ENCODE results near the gene RAE1.
A peak's percentile ranks its signal among the peaks of the same experiment; 100 is the strongest.

Gene RAE1

GRCh38 chr20:57389695-57390603 lies 38.9 kb downstream of the RAE1 start:
- Histone ChIP-seq H3K79me1 (ENCODE audit: low read length) (peaks cover 22% of the 10 kb centered on the region), H4K12ac (ENCODE audit: low read depth, low read length) (peak overlapping the region; percentile 83), H2AK5ac (ENCODE audit: low read length) (peak overlapping the region; percentile 36), H3K23ac (ENCODE audit: low read length) (no peak overlapping the region), H2BK5ac (ENCODE audit: low read depth, low read length, poor library complexity) (peak overlapping the region; percentile 59), H4K8ac (ENCODE audit: low read depth, low read length) (peak overlapping the region; percentile 87), H4K91ac (ENCODE audit: low read depth, low read length) (peak overlapping the region; percentile 97), H3K4ac (ENCODE audit: low read depth, low read length) (peak overlapping the region; percentile 83), H3K9me3 (ENCODE audit: insufficient read depth, low read depth, low read length) (peaks cover 4% of the 10 kb centered on the region), H3K4me2 (ENCODE audit: low read length) (peak overlapping the region; percentile 68), H2BK12ac (ENCODE audit: low read length) (peak overlapping the region; percentile 80), H3K4me3 (ENCODE audit: low read depth, low read length) (peak overlapping the region; percentile 19), H3K27me3 (ENCODE audit: insufficient read depth, low read length) (no peaks in the 10 kb centered on the region), H3K9ac (ENCODE audit: low read length) (peak overlapping the region; percentile 71), H2AFZ (ENCODE audit: insufficient read depth, low read length, poor library complexity) (peak overlapping the region; percentile 89), H3K18ac (ENCODE audit: low read length) (peak overlapping the region; percentile 93), H2BK120ac (ENCODE audit: insufficient read depth, low read length, poor library complexity) (peak overlapping the region; percentile 95), H3K14ac (ENCODE audit: low read length) (peak overlapping the region; percentile 90), H3K27ac (ENCODE audit: low read depth, low read length) (no peak overlapping the region), H3K4me1 (ENCODE audit: control insufficient read depth in 1 of 2, insufficient read depth in 2 of 2, low read length in 2 of 2) (peaks cover 41 to 44% of the 10 kb centered on the region in 2 experiments), H3K79me2 (ENCODE audit: control insufficient read depth, insufficient read depth, low read length, poor library complexity) (peaks cover 18% of the 10 kb centered on the region), H3K36me3 (ENCODE audit: control insufficient read depth in 1 of 2, insufficient read depth in 2 of 2, low read length in 2 of 2) (peaks cover 22 to 27% of the 10 kb centered on the region in 2 experiments)
- DNase-seq, result no peak
- no CpG with 5 or more reads among the region's 52 CpGs for WGBS (ENCODE audit: extremely low coverage, insufficient coverage, insufficient read length)

- Histone ChIP-seq H3K36me3 (ENCODE audit: control insufficient read depth in 1 of 2, insufficient read depth in 2 of 2, low read length in 2 of 2) (peaks cover 31 to 35% of the 10 kb centered on the region in 2 experiments), H2BK5ac (ENCODE audit: low read depth, low read length, poor library complexity) (peak within 1 kb of the TSS; percentile 80), H4K91ac (ENCODE audit: low read depth, low read length) (peak within 1 kb of the TSS; percentile 97), H3K27me3 (ENCODE audit: insufficient read depth, low read length) (no peaks in the 10 kb centered on the region), H2BK12ac (ENCODE audit: low read length) (peak within 1 kb of the TSS; percentile 59), H2AK5ac (ENCODE audit: low read length) (peak within 1 kb of the TSS; percentile 36), H2BK120ac (ENCODE audit: insufficient read depth, low read length, poor library complexity) (peak within 1 kb of the TSS; percentile 95), H2AFZ (ENCODE audit: insufficient read depth, low read length, poor library complexity) (peak within 1 kb of the TSS; percentile 89), H3K4me2 (ENCODE audit: low read length) (peak within 1 kb of the TSS; percentile 84), H3K14ac (ENCODE audit: low read length) (peak within 1 kb of the TSS; percentile 90), H3K4me3 (ENCODE audit: low read depth, low read length) (peak within 1 kb of the TSS; percentile 85), H4K8ac (ENCODE audit: low read depth, low read length) (peak within 1 kb of the TSS; percentile 87), H3K27ac (ENCODE audit: low read depth, low read length) (peak within 1 kb of the TSS; percentile 24), H3K4ac (ENCODE audit: low read depth, low read length) (peak within 1 kb of the TSS; percentile 53), H3K9ac (ENCODE audit: low read length) (peak within 1 kb of the TSS; percentile 77), H3K18ac (ENCODE audit: low read length) (peak within 1 kb of the TSS; percentile 96), H3K79me1 (ENCODE audit: low read length) (peaks cover 26% of the 10 kb centered on the region), H3K23ac (ENCODE audit: low read length) (no peak within 1 kb of the TSS), H3K4me1 (ENCODE audit: control insufficient read depth in 1 of 2, insufficient read depth in 2 of 2, low read length in 2 of 2) (peaks cover 50 to 53% of the 10 kb centered on the region in 2 experiments), H3K9me3 (ENCODE audit: insufficient read depth, low read depth, low read length) (peaks cover 4% of the 10 kb centered on the region), H3K79me2 (ENCODE audit: control insufficient read depth, insufficient read depth, low read length, poor library complexity) (peaks cover 21% of the 10 kb centered on the region), H4K12ac (ENCODE audit: low read depth, low read length) (peak within 1 kb of the TSS; percentile 61)
- DNase-seq, result peak; percentile 60 to 84
- no CpG with 5 or more reads among the region's 78 CpGs for WGBS (ENCODE audit: extremely low coverage, insufficient coverage, insufficient read length)
Observed at GRCh38 chr20:57390604-57391438, 39.8 kb downstream of the RAE1 start, which contains the start of gene RBM38. Gene RBM38, plus strand, starts transcription at chr20:57391396. Its CDS starts 186 bp downstream, at chr20:57391582.

DNA sequence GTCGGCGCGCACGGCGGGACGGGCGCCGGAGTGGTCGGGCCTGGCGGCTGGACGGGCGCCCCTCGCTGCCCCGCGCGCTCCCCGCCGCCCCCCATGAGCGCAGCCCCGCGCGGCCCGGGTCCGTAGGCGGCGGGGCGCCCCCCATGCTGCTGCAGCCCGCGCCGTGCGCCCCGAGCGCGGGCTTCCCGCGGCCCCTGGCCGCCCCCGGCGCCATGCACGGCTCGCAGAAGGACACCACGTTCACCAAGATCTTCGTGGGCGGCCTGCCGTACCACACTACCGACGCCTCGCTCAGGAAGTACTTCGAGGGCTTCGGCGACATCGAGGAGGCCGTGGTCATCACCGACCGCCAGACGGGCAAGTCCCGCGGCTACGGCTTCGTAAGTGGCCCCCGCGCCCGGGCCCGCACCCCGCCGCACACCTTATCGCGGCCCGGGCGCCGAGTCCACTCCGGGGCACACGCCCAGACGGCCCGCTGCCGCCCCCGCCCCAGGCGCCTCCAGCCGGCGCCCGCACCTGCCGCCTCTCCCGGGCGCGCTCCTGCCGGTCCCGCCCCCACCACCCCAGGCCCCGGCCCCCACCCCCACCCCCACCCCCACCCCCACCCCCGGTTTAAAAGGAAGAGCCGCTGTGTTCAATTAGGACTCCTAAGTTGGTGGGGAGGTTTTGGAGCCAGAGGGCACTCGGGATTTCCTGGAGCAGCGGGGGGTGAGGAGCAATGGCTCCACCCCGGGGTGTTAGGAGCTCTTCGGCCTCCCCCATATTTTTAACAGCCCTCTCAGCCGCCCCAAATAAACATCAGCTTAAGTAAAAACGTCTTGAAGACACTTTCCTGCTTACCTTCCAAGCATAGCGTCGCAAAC lies 40.6 kb downstream of the RAE1 start:
- peak overlapping the region; percentile 59 for H4K8ac ChIP-seq (ENCODE audit: low read depth, low read length)
- peak overlapping the region; percentile 30 for H2AFZ ChIP-seq (ENCODE audit: insufficient read depth, low read length, poor library complexity)
- peak overlapping the region; percentile 80 for H4K91ac ChIP-seq (ENCODE audit: low read depth, low read length)
- H3K27me3 ChIP-seq (ENCODE audit: insufficient read depth, low read length), result no peaks in the 10 kb centered on the region
- peaks cover 2% of the 10 kb centered on the region for H3K9me3 ChIP-seq (ENCODE audit: insufficient read depth, low read depth, low read length)
- peak overlapping the region; percentile 82 for H2BK120ac ChIP-seq (ENCODE audit: insufficient read depth, low read length, poor library complexity)
- peaks cover 38 to 42% of the 10 kb centered on the region in 2 experiments for H3K36me3 ChIP-seq (ENCODE audit: control insufficient read depth in 1 of 2, insufficient read depth in 2 of 2, low read length in 2 of 2)
- H3K79me1 ChIP-seq (ENCODE audit: low read length), result peaks cover 28% of the 10 kb centered on the region
- H3K14ac ChIP-seq (ENCODE audit: low read length), result peak overlapping the region; percentile 89
- H3K4me2 ChIP-seq (ENCODE audit: low read length), result peak overlapping the region; percentile 84
- H3K9ac ChIP-seq (ENCODE audit: low read length), result peak overlapping the region; percentile 77
- peak overlapping the region; percentile 85 for H3K4me3 ChIP-seq (ENCODE audit: low read depth, low read length)
- no CpG with 5 or more reads among the region's 98 CpGs for WGBS (ENCODE audit: extremely low coverage, insufficient coverage, insufficient read length)
- H2BK12ac ChIP-seq (ENCODE audit: low read length), result peak overlapping the region; percentile 59
- DNase-seq, result peak in 1 of 2 donors; percentile 62
- peak overlapping the region; percentile 96 for H3K18ac ChIP-seq (ENCODE audit: low read length)
- H3K4me1 ChIP-seq (ENCODE audit: control insufficient read depth in 1 of 2, insufficient read depth in 2 of 2, low read length in 2 of 2), result peaks cover 50 to 56% of the 10 kb centered on the region in 2 experiments
- H3K23ac ChIP-seq (ENCODE audit: low read length), result no peak overlapping the region
- H3K27ac ChIP-seq (ENCODE audit: low read depth, low read length), result peak overlapping the region; percentile 24
- peak overlapping the region; percentile 80 for H2BK5ac ChIP-seq (ENCODE audit: low read depth, low read length, poor library complexity)
- no peak overlapping the region for H2AK5ac ChIP-seq (ENCODE audit: low read length)
- peak overlapping the region; percentile 47 for H4K12ac ChIP-seq (ENCODE audit: low read depth, low read length)
- H3K79me2 ChIP-seq (ENCODE audit: control insufficient read depth, insufficient read depth, low read length, poor library complexity), result peaks cover 21% of the 10 kb centered on the region
- peak overlapping the region; percentile 53 for H3K4ac ChIP-seq (ENCODE audit: low read depth, low read length)
